HCEC 1CT (cell line): ENCODE data around the gene PLD5.
"Not testable (repeated sequence)": the region's sequence is repeated elsewhere in the genome, so short reads cannot be mapped to it uniquely, and the experiment has no call there.

Experiments used
- DNase-seq: peaks from one replicate; pipeline ENCODE4 v3.0.0-alpha.2; 2017

PLD5 gene

GRCh38 chr1:242477944-242478343, 46.6 kb downstream of the PLD5 start:
- DNase-seq = no peak

DNA sequence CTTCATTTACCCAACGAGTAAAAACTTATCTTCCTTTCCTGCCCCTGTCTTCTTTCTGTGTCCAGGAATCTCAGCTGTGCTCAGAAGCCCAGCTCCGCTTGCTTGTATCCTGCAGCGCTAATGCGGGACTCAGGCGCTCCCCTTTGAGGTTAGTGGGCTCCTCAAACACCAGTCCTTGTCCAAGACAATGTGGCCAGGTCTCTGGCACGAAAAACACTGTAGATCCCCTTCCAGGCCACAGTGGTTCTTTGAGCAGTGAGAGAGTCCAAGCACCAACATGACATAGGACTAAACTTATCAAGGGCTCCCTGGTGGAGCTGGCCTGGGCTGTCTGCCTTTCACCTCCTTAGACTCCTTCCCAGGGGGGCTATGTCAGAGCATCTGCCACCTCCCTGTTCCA, 53.7 kb downstream of the PLD5 start:
- no peak for DNase-seq

DNA sequence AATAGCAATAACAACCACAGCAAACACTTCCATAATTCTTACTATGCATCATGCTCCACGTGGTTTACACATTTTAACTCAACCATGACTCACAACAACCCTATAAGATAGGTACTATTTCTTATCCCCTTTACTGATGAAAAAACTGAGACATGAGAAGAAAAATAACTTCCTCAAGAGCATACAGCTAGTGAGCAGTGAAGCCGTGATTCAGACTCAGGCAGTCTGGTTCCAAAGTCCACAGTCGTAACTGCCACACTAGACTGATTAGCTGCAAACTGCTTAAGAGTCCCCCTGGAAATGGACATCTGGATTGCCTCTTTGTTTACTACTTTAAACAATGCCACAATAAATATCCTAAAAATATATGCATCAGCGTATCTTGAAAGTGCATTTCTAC, 55.7 kb downstream of the PLD5 start:
- DNase-seq = no peak

DNA sequence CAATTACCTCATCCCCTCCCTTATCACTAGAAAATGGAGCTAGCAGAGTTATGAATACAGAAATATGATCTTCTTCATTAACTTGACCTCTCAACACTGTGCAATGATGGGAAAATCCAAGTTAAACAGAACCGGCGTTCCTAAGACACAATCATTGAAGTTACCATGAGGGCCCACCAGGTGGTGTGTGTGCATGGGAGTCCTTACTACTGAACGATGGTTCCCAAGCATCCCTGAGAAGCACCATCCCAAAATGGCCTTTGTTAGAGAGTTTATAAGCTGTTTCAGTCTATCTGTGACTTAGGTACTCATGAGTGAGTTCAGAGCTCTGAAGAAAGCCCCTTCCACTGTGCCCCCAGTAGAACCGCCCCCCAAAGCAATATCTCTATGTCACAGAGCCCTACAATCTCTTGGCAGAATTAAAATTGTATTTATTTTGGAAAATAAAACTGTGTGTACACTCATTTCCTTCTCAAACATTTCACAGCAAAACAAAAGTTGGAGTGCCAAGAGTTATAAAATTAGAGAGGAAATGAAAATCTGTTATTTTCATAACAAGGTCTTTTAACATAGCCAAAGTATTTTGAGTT, 56.8 kb downstream of the PLD5 start:
- DNase-seq = peak; percentile 2

DNA sequence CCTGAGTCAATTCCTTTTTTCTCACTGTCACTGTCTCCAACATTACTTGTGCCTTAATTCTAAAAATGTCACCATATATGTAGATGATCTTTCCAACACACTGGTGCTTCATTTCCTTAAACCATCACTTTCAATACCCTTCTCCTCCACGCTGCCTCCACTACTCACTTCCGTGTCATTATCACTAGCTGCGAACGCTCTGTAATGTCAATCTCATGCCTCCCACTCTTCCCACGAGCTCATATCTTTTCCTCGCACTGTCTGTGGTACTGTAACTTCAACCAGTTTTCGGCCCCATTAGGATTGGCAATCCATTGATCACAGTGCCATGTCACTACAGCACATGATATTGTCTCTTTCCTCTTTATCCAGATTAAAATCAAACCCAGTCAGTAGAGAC, 61.6 kb downstream of the PLD5 start:
- no peak for DNase-seq

- not testable (repeated sequence) for DNase-seq
Measured at GRCh38 chr1:242459740-242460139, 64.8 kb downstream of the PLD5 start.

DNA sequence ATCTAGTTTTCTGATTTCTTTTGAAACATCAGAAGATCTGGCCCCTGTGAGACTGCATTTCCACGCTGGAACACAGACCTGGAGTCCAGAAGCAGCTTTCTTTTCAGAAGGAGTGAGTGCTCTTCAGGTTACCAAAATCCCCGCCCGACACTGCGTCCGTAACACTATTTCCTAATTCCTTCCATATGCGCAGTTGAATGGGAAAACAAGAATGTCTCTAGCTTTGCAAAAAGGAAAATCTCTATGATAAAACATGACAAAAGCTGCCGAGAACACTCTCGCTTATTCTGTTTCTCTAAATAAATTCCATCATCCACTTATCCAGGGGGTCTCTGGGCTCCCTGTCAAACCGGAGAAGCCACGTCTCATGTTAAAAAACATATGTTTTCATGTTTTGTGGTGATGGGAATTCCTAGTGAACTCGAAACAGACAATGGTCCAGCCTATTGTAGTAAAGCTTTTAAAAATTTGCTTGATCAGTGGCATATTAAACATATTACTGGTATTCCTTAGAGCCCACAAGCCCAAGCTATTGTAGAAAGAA, 67.7 kb downstream of the PLD5 start:
- no peak for DNase-seq

DNA sequence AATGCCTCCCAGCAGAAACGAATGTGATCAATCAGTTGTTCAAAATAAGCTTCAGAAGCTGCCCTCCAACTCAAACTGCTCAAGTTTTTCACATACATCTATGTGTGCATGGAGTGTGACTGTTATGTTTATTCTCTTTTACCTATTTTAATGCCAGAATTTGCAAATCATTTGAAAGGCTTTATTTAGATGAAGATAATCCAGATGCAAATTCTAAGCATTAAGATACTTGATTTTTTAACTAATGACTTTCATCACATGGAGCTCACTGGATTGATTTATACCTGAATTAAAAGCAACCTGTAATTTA, 69.5 kb downstream of the PLD5 start:
- no peak for DNase-seq

GRCh38 chr1:242454262-242455051, 70.0 kb downstream of the PLD5 start:
- peak; percentile 33 for DNase-seq

DNA sequence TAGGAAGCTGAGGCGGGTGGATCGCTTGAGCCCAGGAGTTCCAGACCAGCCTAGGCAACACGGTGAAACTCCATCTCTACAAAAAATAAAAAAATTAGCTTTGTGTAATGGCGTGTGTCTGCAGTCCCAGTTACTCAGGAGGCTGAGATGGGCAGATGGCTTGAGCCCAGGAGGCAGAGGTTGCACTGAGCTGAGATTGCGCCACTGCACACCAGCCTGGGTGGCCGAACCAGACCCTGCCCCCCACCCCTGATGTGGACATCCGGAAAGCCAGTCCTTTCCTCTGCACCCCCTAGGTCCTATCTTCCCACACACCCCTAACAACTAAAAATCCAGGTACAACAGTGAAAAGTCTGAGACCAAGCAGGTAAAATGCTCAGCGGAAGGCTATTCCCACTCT, 71.9 kb downstream of the PLD5 start:
- DNase-seq = no peak

DNA sequence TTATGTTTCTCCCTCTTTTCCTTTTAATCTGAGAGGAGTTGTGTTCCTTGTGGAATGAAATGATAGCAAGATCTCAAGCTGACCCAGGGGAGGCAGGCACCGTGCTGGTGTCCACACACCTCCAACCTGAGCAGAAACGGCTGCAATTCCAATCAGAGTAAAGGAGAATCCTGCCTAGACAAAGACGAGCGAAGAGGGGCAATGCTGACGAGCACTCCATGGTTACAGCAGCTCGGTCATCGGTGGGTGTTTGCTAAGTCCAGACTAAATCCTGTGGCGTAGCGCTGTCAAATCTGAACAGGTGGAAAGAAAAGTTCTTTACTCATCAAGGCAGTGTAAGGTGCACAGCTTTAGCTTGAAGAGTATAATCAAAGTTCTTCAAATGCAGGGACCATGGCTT, 74.8 kb downstream of the PLD5 start:
- DNase-seq = no peak

- DNase-seq = no peak
Measured at GRCh38 chr1:242448910-242449645, 75.4 kb downstream of the PLD5 start.

DNA sequence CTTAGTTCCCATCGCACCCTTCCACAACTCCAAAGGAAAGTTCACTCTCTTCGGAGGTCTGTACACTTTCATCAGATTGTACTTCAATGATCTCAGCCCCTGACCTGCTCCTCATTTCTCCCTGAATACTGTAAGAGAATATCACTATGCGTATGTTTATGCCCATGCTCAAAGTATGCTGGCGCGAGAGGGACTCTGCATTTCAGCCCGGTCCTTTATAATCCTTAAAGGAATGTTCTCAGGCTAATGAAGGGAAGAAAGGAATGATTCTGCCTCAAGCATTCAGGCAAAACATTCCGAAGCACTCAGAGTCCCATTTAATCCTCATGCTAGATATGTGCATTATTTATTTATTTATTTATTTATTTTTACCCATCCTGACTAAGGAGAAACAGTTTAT, 76.8 kb downstream of the PLD5 start:
- DNase-seq = no peak

DNA sequence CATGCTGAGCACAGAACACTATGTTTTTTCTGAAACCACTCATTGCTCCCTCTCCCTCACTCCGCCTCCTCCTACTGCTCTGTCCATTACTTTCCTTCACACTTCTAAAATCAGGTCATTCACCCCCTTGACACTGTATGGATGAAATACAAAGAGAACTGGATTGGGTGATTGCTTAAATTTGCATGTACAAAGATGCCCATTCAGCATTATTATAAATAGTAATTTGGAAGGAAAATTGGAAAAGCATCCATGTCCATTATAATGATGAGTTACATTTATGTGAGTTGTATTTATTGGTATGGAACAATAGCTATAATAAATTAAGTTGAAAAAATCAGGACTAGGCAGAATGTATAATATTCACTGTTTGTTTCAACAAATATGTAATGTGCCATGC, 83.7 kb downstream of the PLD5 start:
- DNase-seq = no peak

GRCh38 chr1:242435200-242435599, 89.3 kb downstream of the PLD5 start:
- no peak for DNase-seq

- DNase-seq = no peak
Measured at GRCh38 chr1:242432491-242433095, 91.9 kb downstream of the PLD5 start.

DNA sequence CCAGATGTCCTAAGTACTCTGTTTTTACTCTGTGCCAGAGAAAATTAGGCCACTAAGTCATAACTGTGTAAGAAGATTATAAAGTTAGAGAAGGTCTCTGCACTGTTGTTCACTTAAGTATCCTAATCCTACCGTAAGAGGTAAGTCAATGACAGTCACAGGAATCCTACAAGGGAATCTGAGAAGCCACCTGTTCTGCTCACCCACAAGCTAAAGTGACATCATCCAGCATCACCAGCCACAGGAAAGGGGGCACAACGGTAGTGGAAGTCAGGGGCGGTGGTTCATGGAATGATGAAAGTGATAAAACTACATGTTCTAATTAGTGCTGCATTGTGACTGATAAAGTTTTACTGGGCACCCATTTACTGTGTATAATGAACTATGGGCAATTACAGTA, 92.7 kb downstream of the PLD5 start:
- no peak for DNase-seq

DNA sequence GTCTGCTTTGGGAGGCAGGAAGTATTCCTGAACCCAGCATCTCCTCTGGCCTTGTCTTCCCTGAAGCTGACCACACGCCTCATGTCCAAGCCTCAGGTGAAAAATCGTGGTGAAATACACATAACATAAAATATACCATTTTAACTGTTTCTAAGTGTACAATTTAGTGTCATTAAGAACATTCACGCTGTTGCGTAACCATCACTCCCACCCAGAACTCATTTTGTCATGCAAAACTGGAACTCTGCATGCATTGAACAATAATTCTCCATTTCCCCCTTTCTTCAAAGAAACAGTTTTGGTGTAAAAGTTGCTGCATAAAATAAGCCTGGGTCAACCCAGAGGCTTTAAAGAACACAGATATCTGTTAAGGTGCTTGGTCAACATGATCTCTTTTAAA, 93.5 kb downstream of the PLD5 start:
- no peak for DNase-seq

GRCh38 chr1:242428399-242429190, 95.9 kb downstream of the PLD5 start:
- DNase-seq = no peak

- no peak for DNase-seq
Measured at GRCh38 chr1:242427519-242427918, 97.0 kb downstream of the PLD5 start.

DNA sequence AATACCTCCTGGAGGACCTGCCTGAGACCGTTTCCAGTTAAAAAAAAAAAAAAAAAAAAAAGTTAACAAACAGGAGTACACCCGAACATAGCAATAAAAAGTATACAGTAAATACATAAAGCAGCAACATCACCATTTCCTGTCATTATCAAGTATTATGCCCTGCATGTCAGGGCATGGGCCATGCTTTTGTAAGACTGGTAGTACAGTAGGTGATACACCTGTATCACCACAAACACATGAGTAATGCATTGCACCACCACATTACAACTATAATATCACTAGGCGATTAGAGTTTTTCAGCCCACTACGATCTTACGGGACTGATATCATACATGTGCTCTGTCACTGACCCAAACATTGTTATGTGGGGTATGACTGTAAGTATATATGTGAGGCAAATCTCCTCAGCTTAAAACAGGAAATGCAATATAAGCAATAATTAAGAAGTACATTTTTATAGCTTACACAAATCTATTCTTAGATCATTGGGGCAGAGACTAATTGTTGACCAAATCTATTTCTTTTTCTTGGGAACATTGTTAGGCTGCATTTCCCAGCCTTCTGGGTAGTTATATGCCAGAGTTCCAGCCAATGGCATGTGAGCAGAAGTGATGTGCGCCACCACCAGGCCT, 98.1 kb downstream of the PLD5 start:
- DNase-seq = no peak

- no peak for DNase-seq
Measured at GRCh38 chr1:242425232-242425631, 99.3 kb downstream of the PLD5 start.
